ENCODE results near the gene SLC35F6. TPM values are rescaled to one million over a fixed set of nuclear protein-coding genes. Genes with fewer than 3 reads are reported as not detected.
"Not testable (repeated sequence)": the region's sequence is repeated elsewhere in the genome, so short reads cannot be mapped to it uniquely, and the experiment has no call there.

Gene SLC35F6
- total RNA-seq, 1 donor from 2014 or later = 12.4 TPM

- DNase-seq = no peak
These were observed 33.3 kb upstream of the SLC35F6 start for GRCh38 chr2:26730549-26731344.

GRCh38 chr2:26731714-26732113 lies 32.4 kb upstream of the SLC35F6 start:
- DNase-seq = no peak

DNA sequence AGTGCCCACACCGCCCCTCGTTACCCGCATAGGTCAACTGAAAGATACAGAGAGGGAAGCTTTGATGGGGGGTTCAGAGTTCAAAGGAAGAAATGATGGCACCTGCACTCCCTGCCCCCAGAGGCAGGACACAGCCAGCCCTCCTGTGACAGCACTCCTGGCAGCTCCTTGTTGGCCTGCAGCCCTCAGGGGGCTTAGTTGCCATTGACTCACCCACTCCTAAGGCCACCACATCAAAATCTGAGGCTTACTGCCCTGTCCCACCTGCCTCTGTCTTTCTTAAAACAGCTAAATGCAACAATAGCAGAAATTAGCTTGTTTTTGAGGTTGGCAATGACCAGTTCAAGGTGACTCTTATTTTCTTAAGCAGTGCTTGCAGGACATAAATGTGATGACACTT lies 31.6 kb upstream of the SLC35F6 start:
- DNase-seq = no peak

- no peak for DNase-seq
These were observed 30.7 kb upstream of the SLC35F6 start for GRCh38 chr2:26733413-26733812.

- DNase-seq = no peak
These were observed 29.0 kb upstream of the SLC35F6 start for GRCh38 chr2:26735097-26735496.

GRCh38 chr2:26735883-26736588 lies 28.0 kb upstream of the SLC35F6 start:
- DNase-seq = no peak

DNA sequence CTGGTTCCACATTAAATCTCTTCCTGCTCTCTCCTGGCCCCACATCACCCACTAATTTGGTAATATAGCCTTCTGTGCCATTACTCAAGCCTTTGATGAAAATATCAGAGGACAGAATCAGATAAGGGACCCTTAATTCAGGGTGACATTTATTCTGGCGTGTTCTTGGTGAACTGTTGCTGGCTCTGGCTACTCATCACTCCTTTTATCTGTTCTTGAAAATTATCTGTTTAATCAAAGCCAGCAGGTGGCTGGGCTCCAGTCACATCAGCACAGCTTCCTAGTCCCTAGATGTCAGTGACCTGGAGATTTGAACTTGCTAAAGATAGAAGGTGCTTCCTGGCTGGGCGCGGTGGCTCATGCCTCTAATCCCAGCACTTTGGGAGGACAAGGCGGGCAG lies 26.9 kb upstream of the SLC35F6 start:
- no peak for DNase-seq

DNA sequence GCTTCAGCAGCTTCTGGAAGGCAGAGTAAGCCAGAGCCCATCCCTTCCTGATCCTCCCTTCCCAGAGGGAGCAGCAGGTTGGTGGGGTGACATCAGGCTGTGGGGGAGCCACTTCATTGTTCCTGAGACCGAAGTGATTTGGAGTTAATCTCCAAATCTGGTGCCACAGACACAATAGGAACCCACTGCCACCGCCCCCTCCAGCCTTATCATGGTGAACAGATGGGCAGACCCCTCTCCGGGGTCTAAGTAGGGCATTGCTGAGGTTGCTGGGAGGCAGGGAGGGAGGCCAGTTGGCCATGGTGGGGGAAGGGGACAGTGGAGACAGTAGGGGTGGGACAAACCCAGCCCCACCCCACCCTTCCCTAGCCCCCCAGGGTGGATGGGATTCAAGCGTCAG lies 25.6 kb upstream of the SLC35F6 start:
- no peak for DNase-seq

- DNase-seq = no peak
These were observed 24.6 kb upstream of the SLC35F6 start for GRCh38 chr2:26739514-26739913.

- no peak for DNase-seq
These were observed 23.7 kb upstream of the SLC35F6 start for GRCh38 chr2:26740346-26740745.

- peak; percentile 87 for DNase-seq
These were observed 23.2 kb upstream of the SLC35F6 start for GRCh38 chr2:26740890-26741302.

DNA sequence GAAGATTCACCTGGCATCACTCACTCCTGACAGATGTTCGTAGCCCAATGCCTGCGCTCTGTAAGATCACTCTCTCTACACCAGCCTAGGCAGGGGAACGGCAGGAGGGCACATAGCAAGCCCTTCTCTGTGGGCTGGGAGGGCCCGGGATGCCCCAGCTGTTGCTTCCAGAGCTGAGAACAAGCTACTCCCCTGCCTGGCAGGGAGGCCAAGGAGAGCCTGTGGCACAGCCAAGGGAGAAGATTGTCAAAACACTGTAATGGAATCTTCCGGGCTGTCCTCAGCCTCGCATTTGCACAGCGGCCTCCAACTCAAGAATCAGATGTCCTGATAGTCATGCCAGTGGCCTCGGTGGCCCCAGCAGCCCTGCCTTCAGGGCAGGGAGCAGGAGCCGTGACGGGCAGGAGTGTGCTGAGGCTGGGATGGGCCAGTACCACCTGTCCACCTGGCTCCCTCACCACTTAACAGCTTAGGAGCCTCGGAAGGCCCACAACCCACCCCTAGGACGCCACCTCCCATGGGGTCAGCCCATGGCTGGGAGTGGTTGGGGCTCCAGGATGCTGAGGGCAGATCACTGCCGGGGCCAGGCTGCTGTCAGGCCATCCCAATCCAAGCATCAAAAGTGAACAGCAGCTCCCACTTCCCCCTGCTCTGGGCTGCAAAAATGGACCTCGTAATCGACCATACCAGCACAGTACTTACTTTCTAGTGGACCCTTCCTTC lies 21.9 kb upstream of the SLC35F6 start:
- peak; percentile 78 for DNase-seq

DNA sequence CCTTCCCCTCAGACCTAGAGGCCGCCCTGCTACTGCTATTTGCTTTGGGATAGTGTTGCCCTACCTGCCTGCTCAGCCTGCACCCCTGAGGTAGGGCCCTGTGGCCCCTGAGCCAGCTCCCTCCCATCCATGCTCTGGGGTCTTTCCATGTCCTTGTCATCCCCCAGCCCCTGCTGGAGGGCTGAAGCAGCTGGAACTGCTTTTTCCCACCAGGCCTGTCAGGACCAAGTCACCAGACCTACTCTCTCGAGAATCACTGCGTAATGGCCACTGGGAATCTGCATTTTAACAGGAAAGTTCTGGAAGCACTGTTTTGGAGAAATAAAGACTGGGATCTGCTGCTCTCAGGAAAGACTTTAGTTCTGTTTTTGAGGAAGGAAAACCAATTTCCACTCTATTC lies 20.2 kb upstream of the SLC35F6 start:
- DNase-seq = no peak

- no peak for DNase-seq
These were observed 19.1 kb upstream of the SLC35F6 start for GRCh38 chr2:26744953-26745352.

DNA sequence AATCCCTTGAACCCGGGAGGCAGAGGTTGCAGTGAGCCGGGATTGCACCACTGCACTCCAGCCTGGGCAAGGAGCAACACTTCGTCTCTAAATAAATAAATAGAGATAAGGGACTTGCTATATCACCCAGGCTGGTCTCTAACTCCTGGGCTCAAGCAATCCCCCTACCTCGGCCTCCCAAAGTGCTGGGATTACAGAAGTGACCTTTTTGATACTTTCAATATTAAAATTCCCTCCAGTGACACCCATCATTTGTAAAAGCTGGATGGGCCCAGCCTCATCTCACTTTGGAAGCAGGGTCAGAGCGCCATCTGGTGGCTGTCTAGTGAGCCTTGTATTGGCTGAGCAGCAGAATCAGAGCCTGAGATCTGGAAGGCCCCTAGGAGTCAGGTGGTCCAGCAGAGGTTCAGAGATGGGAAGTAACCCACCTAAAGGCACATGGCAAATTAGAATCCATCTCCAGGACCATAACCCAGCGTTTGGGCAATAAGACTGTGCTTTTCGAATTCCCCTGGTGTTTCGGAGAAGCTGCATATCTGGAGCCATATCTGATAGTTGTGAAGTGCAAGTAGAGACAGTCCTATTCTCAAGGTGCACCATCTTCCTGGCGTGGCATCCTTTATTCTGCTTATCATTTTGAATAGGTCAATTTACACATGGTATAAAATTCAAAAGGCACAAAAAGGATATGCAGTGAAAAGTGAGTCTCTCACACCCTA lies 18.3 kb upstream of the SLC35F6 start:
- peak; percentile 93 for DNase-seq

DNA sequence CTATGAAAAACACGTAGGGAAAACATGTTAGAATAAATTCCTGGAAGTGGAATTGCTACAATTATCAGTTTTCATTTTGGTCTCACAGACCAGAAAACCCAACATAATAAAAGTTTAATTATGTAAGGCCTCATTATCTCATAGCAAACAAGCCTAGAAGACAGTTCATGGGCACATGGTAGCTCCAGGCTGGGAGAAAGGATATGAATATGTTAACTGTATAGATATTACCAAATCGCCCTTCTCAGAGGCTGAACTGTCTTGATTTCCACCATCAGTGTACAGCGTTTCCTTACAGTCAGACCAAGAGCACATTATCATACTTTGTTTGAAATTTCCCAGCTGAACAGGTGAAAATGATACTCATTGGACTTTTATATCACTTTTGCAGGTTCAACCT lies 17.1 kb upstream of the SLC35F6 start:
- DNase-seq = no peak

- DNase-seq = not testable (repeated sequence)
These were observed 14.2 kb upstream of the SLC35F6 start for GRCh38 chr2:26749787-26750420.

GRCh38 chr2:26750467-26750866 lies 13.6 kb upstream of the SLC35F6 start:
- DNase-seq = not testable (repeated sequence)

DNA sequence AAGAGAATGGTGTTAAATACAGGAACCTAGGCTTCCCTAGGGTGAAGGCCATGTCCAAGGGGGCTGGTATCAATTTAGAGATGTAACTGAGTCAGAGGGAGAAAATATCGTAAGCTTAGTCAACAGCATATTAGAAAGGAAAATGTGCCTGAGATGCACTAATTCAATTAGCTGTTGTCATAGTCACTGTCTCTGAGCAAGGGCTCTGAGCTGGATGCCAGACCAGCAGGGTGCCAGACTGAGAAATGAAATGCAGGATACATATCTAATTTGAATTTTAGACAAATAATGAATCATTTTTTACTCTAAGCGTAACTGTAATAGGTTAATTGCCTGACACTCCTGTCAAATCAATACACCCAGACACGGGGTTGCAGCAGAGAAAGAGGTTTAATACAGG lies 11.4 kb upstream of the SLC35F6 start:
- DNase-seq = no peak

- no peak for DNase-seq
These were observed 9.5 kb upstream of the SLC35F6 start for GRCh38 chr2:26754539-26754938.

GRCh38 chr2:26754972-26755670 lies 9.0 kb upstream of the SLC35F6 start:
- no peak for DNase-seq
